ENCODE data around the gene PLD1. TPM values are rescaled to one million over a fixed set of nuclear protein-coding genes. Genes with fewer than 3 reads are reported as not detected.

PLD1 gene
- total and polyA plus RNA-seq, 2 of the 8 experiments (the other 6 are each of a cell fraction or from before 2014, with no cell fraction given) = 1.2 to 2.6 TPM

- Histone ChIP-seq H3K4me3 (ENCODE audit: extremely low read depth in 1 of 4, insufficient read depth in 2 of 4, low read depth in 3 of 4, low read length in 4 of 4) (no peak overlapping the region), H3K36me3 (ENCODE audit: control insufficient read depth in 2 of 4, insufficient read depth in 4 of 4, low read length in 3 of 4) (no peaks in the 10 kb centered on the region), H2BK15ac (ENCODE audit: low read length) (no peak overlapping the region), H3K4me1 (replicated peaks in 1 of 4; ENCODE audit: control insufficient read depth in 3 of 4, insufficient read depth in 4 of 4, low read length in 3 of 4) (no peaks in the 10 kb centered on the region), H3K9ac (replicated peaks in 1 of 4; ENCODE audit: extremely low read depth in 1 of 4, low read depth in 3 of 4, low read length in 3 of 4) (no peak overlapping the region), H3K14ac (ENCODE audit: insufficient read length) (no peak overlapping the region), H3K27ac (ENCODE audit: low read depth, low read length) (no peak overlapping the region), H3K18ac (ENCODE audit: extremely low read depth, low read length) (no peak overlapping the region), H2BK5ac (ENCODE audit: low read depth, low read length) (no peak overlapping the region), H3K79me1 (ENCODE audit: low read depth, low read length) (no peaks in the 10 kb centered on the region), H4K8ac (ENCODE audit: extremely low read depth, insufficient read depth, low read length) (no peak overlapping the region), H3K4ac (replicated peaks; ENCODE audit: insufficient read length, low read depth, low read length) (no peak overlapping the region), H3K23me2 (ENCODE audit: low read depth, low read length) (no peaks in the 10 kb centered on the region; the same call in 1 of the 2 replicates), H3K56ac (replicated peaks; ENCODE audit: insufficient read length, low read depth, low read length) (no peak overlapping the region), H2BK12ac (ENCODE audit: low read depth, low read length) (no peak overlapping the region), H3K79me2 (ENCODE audit: control insufficient read depth in 1 of 2, insufficient read depth in 2 of 2, low read length in 2 of 2) (no peaks in the 10 kb centered on the region), H2BK20ac (ENCODE audit: low read length) (no peak overlapping the region), H2AK5ac (ENCODE audit: low read depth, low read length) (no peak overlapping the region), H2AFZ (ENCODE audit: low read length) (no peak overlapping the region), H3K27me3 (replicated peaks in 1 of 4; ENCODE audit: control insufficient read depth in 3 of 4, extremely low read depth in 1 of 4, insufficient read depth in 3 of 4, low read length in 3 of 4) (no peaks in the 10 kb centered on the region), H3K9me3 (ENCODE audit: insufficient read depth in 2 of 2, low read depth in 1 of 2, low read length in 1 of 2) (no peaks in the 10 kb centered on the region), H4K20me1 (replicated peaks in 1 of 2; ENCODE audit: control insufficient read depth in 1 of 2, insufficient read depth in 2 of 2, low read length in 2 of 2) (no peaks in the 10 kb centered on the region), H2BK120ac (replicated peaks; ENCODE audit: low read depth, low read length) (no peak overlapping the region), H4K5ac (ENCODE audit: insufficient read length, low read depth, low read length) (no peak overlapping the region), H3K4me2 (ENCODE audit: insufficient read depth in 1 of 2, low read depth in 2 of 2, low read length in 2 of 2) (no peak overlapping the region), H3K23ac (ENCODE audit: insufficient read length) (no peak overlapping the region), H4K91ac (replicated peaks; ENCODE audit: insufficient read length, low read length) (no peak overlapping the region)
- POLR2A ChIA-PET (ENCODE audit: partially characterized antibody) = no interaction called here
- FAIRE-seq (no peak), DNase-seq (ENCODE audit: low read depth in 1 of 2, low spot score in 2 of 2) (no peak)
- WGBS, 2 experiments (ENCODE audit: extremely low coverage in 1 of 2, insufficient coverage in 1 of 2, insufficient read length in 1 of 2, insufficient replicate concordance in 2 of 2, low coverage in 1 of 2, low lambda C conversion rate in 2 of 2, missing lambda C conversion rate in 1 of 2) = 96% methylated on average over 1 of the region's 1 CpG; no CpG with 5 or more reads in 1 of the 2 experiments
- CTCF ChIA-PET (ENCODE audit: partially characterized antibody) = interaction anchor here (1.2 to 1.8 kb wide), 2 partner anchors 9 to 10 kb away, joined by 4 to 6 read pairs; no protein-coding TSS in a partner anchor
- no peak for TF ChIP-seq CTBP2 (IDR thresholded peaks at IDR 0.05; ENCODE audit: borderline replicate concordance, insufficient read depth, insufficient read length, low read length)
- no peak for TF ChIP-seq TCF12 (IDR thresholded peaks at IDR 0.05; ENCODE audit: low read depth, low read length)
- no peak for TF ChIP-seq KDM5A (IDR thresholded peaks at IDR 0.05; ENCODE audit: low read length)
- TF ChIP-seq E2F6 (IDR thresholded peaks at IDR 0.05) = no peak
- no peak for TF ChIP-seq NRF1 (IDR thresholded peaks at IDR 0.05; ENCODE audit: low read depth, low read length)
- TF ChIP-seq CREB1 (IDR thresholded peaks at IDR 0.05) = no peak
- TF ChIP-seq CTCF (IDR thresholded peaks at IDR 0.05; ENCODE audit: control extremely low read depth in 1 of 3, insufficient read depth in 1 of 3, low read depth in 1 of 3, low read length in 3 of 3) = no peak
- TF ChIP-seq JUND (IDR thresholded peaks at IDR 0.05; ENCODE audit: low read length) = no peak
- no peak for TF ChIP-seq ASH2L (IDR thresholded peaks at IDR 0.05; ENCODE audit: low read length)
- TF ChIP-seq SIRT6 (IDR thresholded peaks at IDR 0.05; ENCODE audit: low read length) = no peak
- no peak for TF ChIP-seq EP300 (IDR thresholded peaks at IDR 0.05; ENCODE audit: borderline replicate concordance in 1 of 2, low read depth in 2 of 2, low read length in 2 of 2)
- no peak for TF ChIP-seq GABPA (IDR thresholded peaks at IDR 0.05; ENCODE audit: borderline replicate concordance, insufficient read depth, low read length)
These were observed 115.4 kb downstream of the PLD1 start for GRCh38 chr3:171694888-171695287.

Measured in H1 (cell line).